H1 (cell line): ENCODE results near the gene MEF2A. TPM values are rescaled to one million over a fixed set of nuclear protein-coding genes. Genes with fewer than 3 reads are reported as not detected.

Experiments used
- CTCF ChIA-PET: fragments of 300-600 bp; sonication (Branson Sonifier 250); formaldehyde crosslinking; loops from one replicate; lab custom pipeline; 2021; ENCODE audit not compliant: partially characterized antibody; lab: Charles Lee
- POLR2A ChIA-PET: fragments of 300-600 bp; sonication (Branson Sonifier 250); formaldehyde crosslinking; loops from one replicate; lab custom pipeline; 2021; ENCODE audit warnings: inconsistent platforms; ENCODE audit not compliant: partially characterized antibody; lab: Charles Lee
- DNase-seq, 2 experiments: peaks; one replicate each; pipeline versions ENCODE4 v3.0.0 to v3.0.0-alpha.2; 2010 to 2022; ENCODE audit warnings: low spot score in 2 of 2, low read depth in 1 of 2, mixed read lengths in 1 of 2
- FAIRE-seq: peaks from 2 replicates; lab custom pipeline; 2011; peaks lifted over from hg19 to GRCh38; lab: Jason Lieb, UNC
- H2AFZ ChIP-seq: 2 replicates; pipeline ENCODE4 v1.8.1; 2012; ENCODE audit warnings: low read length, inconsistent platforms
- H2AK5ac ChIP-seq: 2 replicates; pipeline ENCODE4 v1.6.1; 2013; ENCODE audit warnings: low read depth, low read length
- H2BK120ac ChIP-seq: replicated peaks from 2 replicates; pipeline ENCODE3; 2013; ENCODE audit warnings: low read depth, low read length, inconsistent platforms
- H2BK12ac ChIP-seq: 2 replicates; pipeline ENCODE4 v1.6.1; 2013; ENCODE audit warnings: low read depth, low read length
- H2BK15ac ChIP-seq: 2 replicates; pipeline ENCODE4 v1.6.1; 2013; ENCODE audit warnings: low read length
- H2BK20ac ChIP-seq: 2 replicates; pipeline ENCODE4 v1.6.1; 2013; ENCODE audit warnings: low read length
- H2BK5ac ChIP-seq: 2 replicates; pipeline ENCODE4 v1.6.1; 2013; ENCODE audit warnings: low read depth, low read length
- H3K14ac ChIP-seq: 2 replicates; pipeline ENCODE4 v1.6.1; 2013; ENCODE audit warnings: inconsistent platforms; ENCODE audit not compliant: insufficient read length
- H3K18ac ChIP-seq: 2 replicates; pipeline ENCODE4 v1.6.1; 2013; ENCODE audit warnings: low read length; ENCODE audit errors: extremely low read depth
- H3K23ac ChIP-seq: 2 replicates; pipeline ENCODE4 v1.6.1; 2013; ENCODE audit warnings: inconsistent platforms; ENCODE audit not compliant: insufficient read length
- H3K23me2 ChIP-seq: 2 replicates; pipeline ENCODE4 v1.6.1; 2013; ENCODE audit warnings: low read depth, low read length
- H3K27ac ChIP-seq: 2 replicates; pipeline ENCODE4 v1.6.1; 2011; ENCODE audit warnings: low read depth, low read length, inconsistent platforms
- H3K27me3 ChIP-seq, 4 experiments: replicated peaks in 1 of 4; 1 replicate in 1 of 4; 2 replicates in 3 of 4; pipeline versions ENCODE4 v1.6.1 to v1.8.1; 2011 to 2013; ENCODE audit warnings: low read length in 3 of 4, mild to moderate bottlenecking in 3 of 4, inconsistent platforms in 2 of 4, mixed read lengths in 2 of 4, moderate library complexity in 1 of 4; ENCODE audit not compliant: control insufficient read depth in 3 of 4, insufficient read depth in 3 of 4; ENCODE audit errors: extremely low read depth in 1 of 4
- H3K36me3 ChIP-seq, 4 experiments: 2 replicates each; pipeline versions ENCODE4 v1.6.1 to v1.8.1; 2011 to 2013; ENCODE audit warnings: mild to moderate bottlenecking in 4 of 4, low read length in 3 of 4, moderate library complexity in 2 of 4, control low read depth in 1 of 4, inconsistent platforms in 1 of 4; ENCODE audit not compliant: insufficient read depth in 4 of 4, control insufficient read depth in 2 of 4
- H3K4ac ChIP-seq: replicated peaks from 2 replicates; pipeline ENCODE3; 2013; ENCODE audit warnings: low read length, low read depth, mixed read lengths, inconsistent platforms; ENCODE audit not compliant: insufficient read length
- H3K4me1 ChIP-seq, 4 experiments: replicated peaks in 1 of 4; 1 replicate in 1 of 4; 2 replicates in 3 of 4; pipeline versions ENCODE4 v1.6.1 to v1.8.1; 2011 to 2013; ENCODE audit warnings: low read length in 3 of 4, inconsistent platforms in 2 of 4, mixed read lengths in 1 of 4; ENCODE audit not compliant: insufficient read depth in 4 of 4, control insufficient read depth in 3 of 4
- H3K4me2 ChIP-seq, 2 experiments: 2 replicates each; pipeline versions ENCODE4 v1.6.1 to v1.8.1; 2011 to 2013; ENCODE audit warnings: low read depth in 2 of 2, low read length in 2 of 2, control low read depth in 1 of 2, inconsistent platforms in 1 of 2, mild to moderate bottlenecking in 1 of 2; ENCODE audit not compliant: insufficient read depth in 1 of 2
- H3K4me3 ChIP-seq, 4 experiments: fragments of 200-600, 300-600 bp in 1 of 4; sonication (generic), shearing (Covaris generic), sonication (Bioruptor Twin) in 1 of 4; 2 replicates each; pipeline versions ENCODE4 v1.5.1 to v1.8.1; 2011 to 2016; ENCODE audit warnings: low read length in 4 of 4, low read depth in 3 of 4, control low read depth in 2 of 4, inconsistent platforms in 2 of 4, mild to moderate bottlenecking in 2 of 4, mixed read lengths in 1 of 4, moderate library complexity in 1 of 4; ENCODE audit not compliant: insufficient read depth in 2 of 4; ENCODE audit errors: extremely low read depth in 1 of 4
- H3K56ac ChIP-seq: replicated peaks from 2 replicates; pipeline ENCODE3; 2013; ENCODE audit warnings: low read depth, mild to moderate bottlenecking, mixed read lengths, low read length, inconsistent platforms; ENCODE audit not compliant: insufficient read length
- H3K79me1 ChIP-seq: 2 replicates; pipeline ENCODE4 v1.6.1; 2013; ENCODE audit warnings: low read depth, low read length, control low read depth
- H3K79me2 ChIP-seq, 2 experiments: 2 replicates each; pipeline versions ENCODE4 v1.6.1 to v1.8.1; 2012 to 2013; ENCODE audit warnings: low read length in 2 of 2, mild to moderate bottlenecking in 2 of 2, inconsistent platforms in 1 of 2; ENCODE audit not compliant: insufficient read depth in 2 of 2, control insufficient read depth in 1 of 2
- H3K9ac ChIP-seq, 4 experiments: replicated peaks in 1 of 4; 1 replicate in 1 of 4; 2 replicates in 3 of 4; pipeline versions ENCODE4 v1.6.1 to v1.8.1; 2011 to 2013; ENCODE audit warnings: low read depth in 3 of 4, low read length in 3 of 4, control low read depth in 2 of 4, mild to moderate bottlenecking in 2 of 4, moderate library complexity in 2 of 4, inconsistent platforms in 1 of 4; ENCODE audit errors: extremely low read depth in 1 of 4
- H3K9me3 ChIP-seq, 2 experiments: 2 replicates each; pipeline versions ENCODE4 v1.6.1 to v1.8.1; 2012 to 2013; ENCODE audit warnings: mild to moderate bottlenecking in 2 of 2, moderate library complexity in 2 of 2, control low read depth in 1 of 2, inconsistent platforms in 1 of 2, low read depth in 1 of 2, low read length in 1 of 2, mixed read lengths in 1 of 2; ENCODE audit not compliant: insufficient read depth in 2 of 2
- H4K20me1 ChIP-seq, 2 experiments: replicated peaks in 1 of 2; 2 replicates each; pipeline versions ENCODE3 to v1.8.1; 2011 to 2013; ENCODE audit warnings: inconsistent platforms in 2 of 2, low read length in 2 of 2, mild to moderate bottlenecking in 1 of 2; ENCODE audit not compliant: insufficient read depth in 2 of 2, control insufficient read depth in 1 of 2
- H4K5ac ChIP-seq: 2 replicates; pipeline ENCODE4 v1.6.1; 2013; ENCODE audit warnings: low read length, low read depth, mixed read lengths, inconsistent platforms; ENCODE audit not compliant: insufficient read length
- H4K8ac ChIP-seq: 2 replicates; pipeline ENCODE4 v1.8.0; 2013; ENCODE audit warnings: mild to moderate bottlenecking, moderate library complexity, low read length, inconsistent platforms; ENCODE audit not compliant: insufficient read depth; ENCODE audit errors: extremely low read depth
- H4K91ac ChIP-seq: replicated peaks from 2 replicates; pipeline ENCODE3; 2013; ENCODE audit warnings: low read length, mixed read lengths, inconsistent platforms; ENCODE audit not compliant: insufficient read length
- JUND ChIP-seq: IDR thresholded peaks from 2 replicates; pipeline ENCODE4 v1.6.1; 2011; ENCODE audit warnings: mild to moderate bottlenecking, improper control_type of control experiment, low read length
- KDM1A ChIP-seq: fragments of 200-600, 300-600 bp; sonication (generic); IDR thresholded peaks from 2 replicates; pipeline ENCODE4 v1.7.1; 2016; ENCODE audit warnings: mild to moderate bottlenecking, low read length, borderline replicate concordance
- MAX ChIP-seq: IDR thresholded peaks from 2 replicates; pipeline ENCODE4 v1.6.1; 2012; ENCODE audit warnings: inconsistent platforms
- PHF8 ChIP-seq: fragments of 200-600 bp; sonication (generic); conservative IDR thresholded peaks from 2 replicates; pipeline ENCODE4 v1.7.1; 2012; ENCODE audit warnings: low read depth, mild to moderate bottlenecking, inconsistent platforms, low read length, moderate library complexity
- POU5F1 ChIP-seq: IDR thresholded peaks from 2 replicates; pipeline ENCODE4 v1.6.1; 2011; ENCODE audit warnings: low read depth, mild to moderate bottlenecking, low read length, moderate library complexity
- RFX5 ChIP-seq: IDR thresholded peaks from 2 replicates; pipeline ENCODE4 v1.6.1; 2011; ENCODE audit warnings: low read depth, low read length, improper control_type of control experiment, borderline replicate concordance
- SAP30 ChIP-seq: fragments of 300-600 bp; sonication (generic); IDR thresholded peaks from 2 replicates; pipeline ENCODE4 v1.7.1; 2012; ENCODE audit warnings: low read length, moderate library complexity, mild to moderate bottlenecking, inconsistent platforms; ENCODE audit not compliant: insufficient read depth, insufficient replicate concordance
- SP4 ChIP-seq: IDR thresholded peaks from 2 replicates; pipeline ENCODE4 v1.6.1; 2012; ENCODE audit warnings: low read length, inconsistent platforms
- SRF ChIP-seq: IDR thresholded peaks from 2 replicates; pipeline ENCODE4 v1.6.1; 2011; ENCODE audit warnings: mild to moderate bottlenecking, low read depth, low read length, moderate library complexity
- TAF7 ChIP-seq: optimal IDR thresholded peaks from 2 replicates; pipeline ENCODE3; 2011; ENCODE audit warnings: low read depth, mild to moderate bottlenecking, inconsistent platforms, low read length, moderate library complexity, borderline replicate concordance
- TEAD4 ChIP-seq: IDR thresholded peaks from 2 replicates; pipeline ENCODE4 v1.6.1; 2012; ENCODE audit warnings: low read depth, low read length, inconsistent platforms, mixed read lengths
- YY1 ChIP-seq: IDR thresholded peaks from 2 replicates; pipeline ENCODE4 v1.6.1; 2011; ENCODE audit warnings: low read depth, mild to moderate bottlenecking, low read length
- WGBS, 2 experiments: shearing (Covaris generic) in 1 of 2; methylation state at CpG; one replicate each; pipeline versions ENCODE4 v1.1.6 to v1.1.7; 2013 to 2015; ENCODE audit warnings: low lambda C conversion rate in 2 of 2, mixed read lengths in 2 of 2, inconsistent platforms in 1 of 2, low coverage in 1 of 2, missing lambda C conversion rate in 1 of 2; ENCODE audit not compliant: insufficient replicate concordance in 2 of 2, insufficient coverage in 1 of 2, insufficient read length in 1 of 2; ENCODE audit errors: extremely low coverage in 1 of 2, missing lambda C conversion rate in 1 of 2; 5-methylcytosine and 5-hydroxymethylcytosine counted together
- polyA plus RNA-seq, 7 experiments: library from polyadenylated mRNA; depleted of rRNA in 3 of 7; stranded (reverse) in 5 of 7; unstranded in 2 of 7; fragments of >200 nt in 5 of 7; fragments of 200-250 nt in 2 of 7; gene quantifications; 1 replicate in 5 of 7; 2 replicates in 1 of 7; 4 replicates in 1 of 7; pipeline versions ENCODE4 v1.2.1 to v1.2.3, GENCODE V29; 2011 to 2013; ENCODE audit warnings: missing spikeins in 2 of 7, mixed read lengths in 2 of 7
- total RNA-seq: library from RNA; stranded (reverse); fragmentation: NEBNext Ultra II Directional; extraction: Animal tissue kit (Norgen Biotek cat#: 25700); gene quantifications from 2 replicates; pipeline ENCODE4 v1.2.1, GENCODE V29; 2021

Gene MEF2A
- total and polyA plus RNA-seq, 2 of the 8 experiments (the other 6 are each of a cell fraction or from before 2014, with no cell fraction given), result 15.6 to 22.5 TPM

DNA sequence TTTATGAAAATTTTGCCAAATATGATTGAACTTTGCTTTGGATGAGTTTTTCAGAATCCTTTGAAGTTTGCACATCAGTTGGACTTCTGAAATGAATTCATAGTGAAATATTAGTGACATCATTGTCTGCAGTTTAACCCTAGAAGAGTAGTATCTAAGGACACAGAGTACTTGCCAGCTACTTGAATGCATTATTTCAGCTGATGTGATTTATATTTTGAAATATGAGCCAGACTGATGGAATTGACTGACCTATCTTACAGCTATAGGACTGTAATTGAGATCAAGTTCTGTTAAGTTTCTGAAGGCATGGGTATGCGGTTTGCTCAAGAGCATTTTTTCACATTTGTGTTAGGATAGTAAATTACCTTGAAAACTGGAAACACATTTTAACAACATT lies 116.2 kb downstream of the MEF2A start:
- no peak overlapping the region for H2BK20ac ChIP-seq
- H3K36me3 ChIP-seq, result peaks cover 3 to 21% (median 3%) of the 10 kb centered on the region in 4 experiments; a peak in 3 of 8 replicates
- no peak overlapping the region for H3K27ac ChIP-seq
- no peak overlapping the region for H3K9ac ChIP-seq
- H2BK5ac ChIP-seq, result no peak overlapping the region
- no peak for FAIRE-seq
- no peak overlapping the region for H2BK15ac ChIP-seq
- peaks cover 0 to 4% of the 10 kb centered on the region in 2 experiments; a peak in 1 of 4 replicates for H3K9me3 ChIP-seq
- no peak overlapping the region for H3K4ac ChIP-seq
- H2AK5ac ChIP-seq, result no peak overlapping the region
- no peak overlapping the region for H3K23ac ChIP-seq
- no peak overlapping the region for H4K91ac ChIP-seq
- no peak for DNase-seq
- H3K23me2 ChIP-seq, result no peaks in the 10 kb centered on the region
- no peak overlapping the region for H2AFZ ChIP-seq
- no peak overlapping the region for H2BK120ac ChIP-seq
- no peak overlapping the region for H2BK12ac ChIP-seq
- 97% methylated on average over 1 of the region's 1 CpG; no CpG with 5 or more reads in 1 of the 2 experiments for WGBS, 2 experiments
- H3K4me2 ChIP-seq, result no peak overlapping the region
- H4K8ac ChIP-seq, result no peak overlapping the region
- ChIA-PET POLR2A (interaction anchor here (1.6 kb wide), 1 partner anchor 11 kb away, joined by 3 read pairs; no protein-coding TSS in a partner anchor), CTCF (no interaction called here)
- H4K20me1 ChIP-seq, result no peaks in the 10 kb centered on the region
- no peak for TF ChIP-seq SAP30
- TF ChIP-seq TEAD4, result no peak
- TF ChIP-seq SRF, result no peak
- no peak for TF ChIP-seq KDM1A
- no peak for TF ChIP-seq RFX5
- no peak for TF ChIP-seq POU5F1
- TF ChIP-seq SP4, result no peak
- no peak for TF ChIP-seq JUND
- TF ChIP-seq PHF8, result no peak
- no peak for TF ChIP-seq TAF7
- no peak for TF ChIP-seq YY1
- TF ChIP-seq MAX, result no peak
- no peak overlapping the region for H4K5ac ChIP-seq
- H3K79me1 ChIP-seq, result no peaks in the 10 kb centered on the region
- H3K4me1 ChIP-seq, result no peaks in the 10 kb centered on the region
- H3K27me3 ChIP-seq, result peaks cover 0 to 1% (median 0%) of the 10 kb centered on the region in 4 experiments; a peak in 1 of 7 replicates
- no peak overlapping the region for H3K4me3 ChIP-seq
- H3K18ac ChIP-seq, result no peak overlapping the region
- H3K79me2 ChIP-seq, result no peaks in the 10 kb centered on the region
- no peak overlapping the region for H3K14ac ChIP-seq
- no peak overlapping the region for H3K56ac ChIP-seq
